CD14-positive monocyte (primary cell): ENCODE results near the gene SIPA1. TPM values are rescaled to one million over a fixed set of nuclear protein-coding genes. Genes with fewer than 3 reads are reported as not detected.
A peak's percentile ranks its signal among the peaks of the same experiment; 100 is the strongest.

Source experiments
- DNase-seq, 3 donors: peaks; one replicate each; pipeline ENCODE4 v3.0.0-alpha.2; 2011 to 2022
- H2AFZ ChIP-seq: 2 replicates; pipeline ENCODE4 v1.6.0; 2012; ENCODE audit warnings: mild to moderate bottlenecking, low read depth, low read length, inconsistent platforms; ENCODE audit not compliant: insufficient read depth, poor library complexity, severe bottlenecking
- H3K27ac ChIP-seq, 2 donors: 1 replicate in 1 of 2; 2 replicates in 1 of 2; pipeline ENCODE4 v1.5.1; 2012 to 2013; ENCODE audit warnings: low read length in 2 of 2, control low read depth in 1 of 2, inconsistent platforms in 1 of 2, low read depth in 1 of 2, mild to moderate bottlenecking in 1 of 2
- H3K27me3 ChIP-seq, 2 donors: one replicate each; pipeline versions ENCODE4 v1.6.0 to v1.6.1; 2011 to 2013; ENCODE audit warnings: low read length in 2 of 2; ENCODE audit not compliant: control insufficient read depth in 2 of 2, insufficient read depth in 2 of 2
- H3K36me3 ChIP-seq, 2 donors: replicated peaks in 1 of 2; 1 replicate in 1 of 2; 2 replicates in 1 of 2; pipeline versions ENCODE4 v1.5.1 to v1.6.1; 2012 to 2013; ENCODE audit warnings: low read length in 2 of 2, control low read depth in 1 of 2, inconsistent platforms in 1 of 2, mild to moderate bottlenecking in 1 of 2; ENCODE audit not compliant: insufficient read depth in 2 of 2, control insufficient read depth in 1 of 2
- H3K4me1 ChIP-seq, 2 donors: 1 replicate in 1 of 2; 2 replicates in 1 of 2; pipeline versions ENCODE4 v1.5.1 to v1.6.1; 2012 to 2013; ENCODE audit warnings: low read length in 2 of 2, control low read depth in 1 of 2, inconsistent platforms in 1 of 2, mild to moderate bottlenecking in 1 of 2, moderate library complexity in 1 of 2; ENCODE audit not compliant: insufficient read depth in 2 of 2, control insufficient read depth in 1 of 2
- H3K4me2 ChIP-seq: replicated peaks from 2 replicates; pipeline ENCODE3; 2012; ENCODE audit warnings: low read length, moderate library complexity, mild to moderate bottlenecking; ENCODE audit not compliant: poor library complexity, severe bottlenecking; ENCODE audit errors: extremely low read depth
- H3K4me3 ChIP-seq, 3 experiments: fragments of 200-600 bp in 1 of 3; sonication (generic) in 1 of 3; replicated peaks in 1 of 3; 1 replicate in 2 of 3; 2 replicates in 1 of 3; pipeline ENCODE4 v1.5.1; 2011 to 2013; ENCODE audit warnings: low read length in 3 of 3, mild to moderate bottlenecking in 3 of 3, control low read depth in 2 of 3, low read depth in 2 of 3, inconsistent platforms in 1 of 3, moderate library complexity in 1 of 3
- H3K79me2 ChIP-seq: 2 replicates; pipeline ENCODE4 v1.6.0; 2012; ENCODE audit warnings: mild to moderate bottlenecking, control low read depth, inconsistent platforms, low read length, moderate library complexity; ENCODE audit not compliant: insufficient read depth
- H3K9ac ChIP-seq: 2 replicates; pipeline ENCODE4 v1.6.0; 2017; ENCODE audit warnings: low read length, mild to moderate bottlenecking; ENCODE audit not compliant: insufficient read depth, poor library complexity, severe bottlenecking
- H3K9me3 ChIP-seq, 2 donors: replicated peaks in 1 of 2; 1 replicate in 1 of 2; 2 replicates in 1 of 2; pipeline versions ENCODE4 v1.5.1 to v1.6.1; 2012 to 2013; ENCODE audit warnings: low read length in 2 of 2, control low read depth in 1 of 2; ENCODE audit not compliant: control insufficient read depth in 1 of 2, insufficient read depth in 1 of 2
- H4K20me1 ChIP-seq: 2 replicates; pipeline ENCODE4 v1.6.0; 2012; ENCODE audit warnings: mild to moderate bottlenecking, low read length, control low read depth, moderate library complexity; ENCODE audit not compliant: insufficient read depth
- H3K27ac Mint-ChIP-seq, 7 donors: one replicate each; pipeline ENCODE4 v1.8.0; 2020; ENCODE audit warnings: mild to moderate bottlenecking in 7 of 7, mixed read lengths in 7 of 7, moderate library complexity in 6 of 7, inconsistent platforms in 2 of 7
- H3K27me3 Mint-ChIP-seq, 3 donors: one replicate each; pipeline ENCODE4 v1.8.0; 2021 to 2022; ENCODE audit warnings: low read depth in 3 of 3, mild to moderate bottlenecking in 3 of 3, mixed read lengths in 3 of 3, moderate library complexity in 3 of 3, inconsistent platforms in 1 of 3
- H3K36me3 Mint-ChIP-seq, 2 donors: one replicate each; pipeline ENCODE4 v1.8.0; 2020; ENCODE audit warnings: mixed read lengths in 2 of 2, inconsistent platforms in 1 of 2, mild to moderate bottlenecking in 1 of 2
- H3K4me1 Mint-ChIP-seq: one replicate; pipeline ENCODE4 v1.8.0; 2020; ENCODE audit warnings: mild to moderate bottlenecking, mixed read lengths
- H3K4me3 Mint-ChIP-seq, 2 donors: one replicate each; pipeline ENCODE4 v1.8.0; 2020; ENCODE audit warnings: mild to moderate bottlenecking in 2 of 2, mixed read lengths in 2 of 2, moderate library complexity in 1 of 2
- H3K9me3 Mint-ChIP-seq, 7 donors: one replicate each; pipeline ENCODE4 v1.8.0; 2020 to 2022; ENCODE audit warnings: mixed read lengths in 7 of 7, mild to moderate bottlenecking in 6 of 7, moderate library complexity in 6 of 7, inconsistent platforms in 2 of 7
- CTCF ChIP-seq: fragments of 200-600 bp; IDR thresholded peaks from one replicate; pipeline ENCODE4 v1.8.0; 2022; ENCODE audit warnings: antibody characterized with exemption, mild to moderate bottlenecking
- WGBS: methylation state at CpG from one replicate; pipeline ENCODE4 v1.1.5; 2013; ENCODE audit warnings: missing lambda C conversion rate; ENCODE audit not compliant: insufficient coverage; 5-methylcytosine and 5-hydroxymethylcytosine counted together
- intact Hi-C, 2 donors: fragments of 100-400 bp; cut with micrococcal nuclease; formaldehyde crosslinking; loops; one replicate each; pipeline versions ENCODE4 v1.15.0 to v1.15.1; 2023
- polyA plus RNA-seq, 3 donors: library from polyadenylated mRNA; depleted of rRNA in 1 of 3; unstranded in 2 of 3; stranded (reverse) in 1 of 3; fragments of 300-500 nt in 2 of 3; fragments of >200 nt in 1 of 3; fragmentation: Illumina TruSeq in 2 of 3; gene quantifications; 1 replicate in 2 of 3; 2 replicates in 1 of 3; pipeline ENCODE4 v1.2.3, GENCODE V29; 2012 to 2021

The SIPA1 gene
- polyA plus RNA-seq, 3 donors: 83.4 to 110 (median 86.5) TPM

- peaks cover 35% of the 10 kb centered on the region for H3K79me2 ChIP-seq
- H3K9me3 ChIP-seq: no peaks in the 10 kb centered on the region
- Mint-ChIP-seq H3K9me3 (no peaks in the 10 kb centered on the region), H3K27me3 (peaks cover 0 to 3% (median 0%) of the 10 kb centered on the region in 3 donors), H3K27ac (peak overlapping the region; percentile 1 to 98 (median 69)), H3K36me3 (peaks cover 74 to 82% of the 10 kb centered on the region in 2 donors), H3K4me3 (no peak overlapping the region), H3K4me1 (peaks cover 43% of the 10 kb centered on the region)
- no peak overlapping the region for H3K9ac ChIP-seq
- intact Hi-C loops: loop anchor here in 1 of 2 donors (5.0 kb wide), 1 partner anchor 37 kb away; the partner anchor contains the start of gene PCNX3
- H3K4me1 ChIP-seq: peaks cover 38 to 48% of the 10 kb centered on the region in 2 donors
- no peak overlapping the region for H2AFZ ChIP-seq
- H3K36me3 ChIP-seq: peaks cover 70 to 76% of the 10 kb centered on the region in 2 donors
- H3K27ac ChIP-seq: peak overlapping the region; percentile 83 to 97
- H3K4me2 ChIP-seq: no peak overlapping the region
- no peaks in the 10 kb centered on the region for H3K27me3 ChIP-seq
- peaks cover 74% of the 10 kb centered on the region for H4K20me1 ChIP-seq
- WGBS: 92% methylated on average over 11 of the region's 14 CpGs
- DNase-seq: peak in 1 of 3 donors; percentile 8
- no peak for TF ChIP-seq CTCF
- H3K4me3 ChIP-seq: no peak overlapping the region
Measured at GRCh38 chr11:65654375-65655349, 16.8 kb downstream of the SIPA1 start.

- peak overlapping the region in 1 of 2 donors; percentile 17 for H3K27ac ChIP-seq
- H3K4me1 ChIP-seq: peaks cover 36 to 37% of the 10 kb centered on the region in 2 donors
- no peak for DNase-seq
- no peak overlapping the region for H3K4me3 ChIP-seq
- peaks cover 46% of the 10 kb centered on the region for H3K79me2 ChIP-seq
- no peaks in the 10 kb centered on the region for H3K9me3 Mint-ChIP-seq
- no peaks in the 10 kb centered on the region for H3K27me3 ChIP-seq
- H4K20me1 ChIP-seq: peaks cover 72% of the 10 kb centered on the region
- peaks cover 0 to 3% (median 0%) of the 10 kb centered on the region in 3 donors for H3K27me3 Mint-ChIP-seq
- H3K4me3 Mint-ChIP-seq: no peak overlapping the region
- H3K9ac ChIP-seq: no peak overlapping the region
- H3K36me3 ChIP-seq: peaks cover 69 to 76% of the 10 kb centered on the region in 2 donors
- H3K4me1 Mint-ChIP-seq: peaks cover 39% of the 10 kb centered on the region
- peak overlapping the region in 4 of 7 donors; percentile 10 to 69 (median 40) for H3K27ac Mint-ChIP-seq
- intact Hi-C loops: no loop called here
- TF ChIP-seq CTCF: no peak
- H3K36me3 Mint-ChIP-seq: peaks cover 74 to 81% of the 10 kb centered on the region in 2 donors
- no peak overlapping the region for H2AFZ ChIP-seq
- H3K4me2 ChIP-seq: no peak overlapping the region
- 96% methylated on average over 12 of the region's 16 CpGs for WGBS
- H3K9me3 ChIP-seq: no peaks in the 10 kb centered on the region
Measured at GRCh38 chr11:65655570-65656332, 17.9 kb downstream of the SIPA1 start.
